Activated B cell treated with CpG ODN at 0.5 μM for 24 hours (primary cell): ENCODE measurements around the gene LINC00305. TPM values are rescaled to one million over a fixed set of nuclear protein-coding genes. Genes with fewer than 3 reads are reported as not detected.

Experiments used
- ATAC-seq: fragments of 200-7000 bp; cut with Tn5 transposase; one replicate; pipeline ENCODE4 v1.10.0; 2021; ENCODE audit warnings: low read depth, mild to moderate bottlenecking, moderate library complexity
- CTCF ChIA-PET: fragments of 350-600 bp; sonication (Branson Sonifier 250); formaldehyde crosslinking; loops from one replicate; lab custom pipeline; 2021; ENCODE audit warnings: antibody characterized with exemption; lab: Charles Lee
- POLR2A ChIA-PET: fragments of 350-600 bp; sonication (Branson Sonifier 250); formaldehyde crosslinking; loops from one replicate; lab custom pipeline; 2021; ENCODE audit warnings: antibody characterized with exemption; lab: Charles Lee
- DNase-seq: peaks from one replicate; pipeline ENCODE4 v3.0.0; 2022
- H3K27ac Mint-ChIP-seq: one replicate; pipeline ENCODE4 v1.8.0; 2020; ENCODE audit warnings: mixed read lengths
- H3K27me3 Mint-ChIP-seq: one replicate; pipeline ENCODE4 v1.8.0; 2021; ENCODE audit warnings: mixed read lengths
- H3K36me3 Mint-ChIP-seq: one replicate; pipeline ENCODE4 v1.8.0; 2021; ENCODE audit warnings: low read depth, mixed read lengths
- H3K4me1 Mint-ChIP-seq: one replicate; pipeline ENCODE4 v1.8.0; 2021; ENCODE audit warnings: mixed read lengths
- H3K4me3 Mint-ChIP-seq: one replicate; pipeline ENCODE4 v1.8.0; 2020; ENCODE audit warnings: mild to moderate bottlenecking, mixed read lengths
- H3K9me3 Mint-ChIP-seq: one replicate; pipeline ENCODE4 v1.8.0; 2020; ENCODE audit warnings: mixed read lengths
- CTCF ChIP-seq: fragments of 200-600 bp; IDR thresholded peaks from one replicate; pipeline ENCODE4 v1.8.0; 2022; ENCODE audit warnings: antibody characterized with exemption, mild to moderate bottlenecking
- intact Hi-C: fragments of 100-400 bp; cut with micrococcal nuclease; formaldehyde crosslinking; loops from one replicate; pipeline ENCODE4 v1.15.1; 2024
- total RNA-seq: library from RNA; stranded (reverse); gene quantifications from 2 replicates; pipeline ENCODE4 v1.2.3, GENCODE V29; 2022

LINC00305 gene
- total RNA-seq, 1 donor from 2014 or later, result not detected

GRCh38 chr18:64137914-64138313 lies 11.0 kb downstream of the LINC00305 start:
- DNase-seq (no peak), ATAC-seq (no peak)
- H3K9me3 Mint-ChIP-seq, result no peaks in the 10 kb centered on the region
- no peaks in the 10 kb centered on the region for H3K27me3 Mint-ChIP-seq
- no peaks in the 10 kb centered on the region for H3K36me3 Mint-ChIP-seq
- CTCF ChIA-PET, result no interaction called here
- POLR2A ChIA-PET, result no interaction called here
- intact Hi-C loops, result no loop called here
- TF ChIP-seq CTCF, result no peak
- H3K4me3 Mint-ChIP-seq, result no peak overlapping the region
- no peaks in the 10 kb centered on the region for H3K4me1 Mint-ChIP-seq
- H3K27ac Mint-ChIP-seq, result no peak overlapping the region

DNA sequence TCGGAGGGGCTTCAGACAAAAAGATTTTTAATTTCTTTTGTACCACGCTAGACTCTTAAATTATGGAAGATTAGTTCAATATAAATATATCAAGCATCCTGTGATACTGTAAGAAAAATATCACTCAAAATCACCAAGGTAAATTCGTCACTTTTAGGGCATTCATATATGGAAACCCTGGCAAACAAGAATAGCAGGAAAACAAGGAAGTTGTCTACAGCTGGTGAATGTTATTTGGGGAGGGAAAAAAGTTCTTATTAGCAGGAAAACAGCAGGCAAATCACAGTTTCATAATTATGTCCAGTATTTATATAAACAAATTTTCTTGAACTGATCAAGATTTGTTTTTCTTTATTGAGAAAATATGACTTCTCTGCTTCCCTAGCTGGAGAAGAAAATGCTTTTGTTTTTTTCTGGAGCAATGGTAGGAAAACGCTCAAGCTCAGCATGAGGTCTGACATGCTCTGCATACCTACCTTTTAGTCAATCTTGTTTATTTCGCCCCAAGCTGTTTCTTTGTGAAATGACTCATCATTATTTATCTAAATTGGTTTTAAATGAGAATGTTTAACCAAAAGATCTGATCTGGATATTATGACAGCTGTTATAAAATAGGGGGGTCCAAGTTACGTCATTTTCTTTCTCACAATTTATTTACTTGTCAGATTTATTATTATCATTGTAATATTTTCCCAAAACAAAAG lies 14.7 kb downstream of the LINC00305 start:
- ChIA-PET CTCF (no interaction called here), POLR2A (no interaction called here)
- H3K4me3 Mint-ChIP-seq, result no peak overlapping the region
- no peaks in the 10 kb centered on the region for H3K36me3 Mint-ChIP-seq
- intact Hi-C loops, result no loop called here
- no peak for TF ChIP-seq CTCF
- no peak for ATAC-seq
- no peak overlapping the region for H3K27ac Mint-ChIP-seq
- no peaks in the 10 kb centered on the region for H3K9me3 Mint-ChIP-seq
- no peak for DNase-seq
- H3K4me1 Mint-ChIP-seq, result no peaks in the 10 kb centered on the region
- no peaks in the 10 kb centered on the region for H3K27me3 Mint-ChIP-seq

DNA sequence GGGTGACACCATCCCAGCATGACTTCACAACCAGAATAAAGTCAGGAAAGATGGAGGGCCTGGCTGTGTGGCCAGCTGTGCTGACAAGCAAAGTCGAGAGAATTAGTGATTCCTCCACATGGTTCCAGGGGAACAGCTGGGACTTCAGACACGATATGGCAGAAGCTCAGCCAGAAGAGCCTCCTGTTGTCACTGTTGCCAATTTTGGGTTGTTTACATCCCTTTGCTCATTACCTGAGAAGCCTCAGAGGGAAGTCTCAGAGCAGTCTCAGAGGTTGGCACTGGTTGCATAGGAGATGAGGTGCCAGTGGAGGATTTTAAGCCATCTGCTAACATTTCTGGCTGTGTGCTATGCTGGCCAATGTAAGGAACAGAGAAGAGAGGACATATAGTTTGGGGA lies 16.0 kb downstream of the LINC00305 start:
- TF ChIP-seq CTCF, result no peak
- no peaks in the 10 kb centered on the region for H3K27me3 Mint-ChIP-seq
- POLR2A ChIA-PET, result no interaction called here
- CTCF ChIA-PET, result no interaction called here
- ATAC-seq, result no peak
- intact Hi-C loops, result no loop called here
- H3K9me3 Mint-ChIP-seq, result no peaks in the 10 kb centered on the region
- H3K27ac Mint-ChIP-seq, result no peak overlapping the region
- H3K4me3 Mint-ChIP-seq, result no peak overlapping the region
- H3K4me1 Mint-ChIP-seq, result no peaks in the 10 kb centered on the region
- no peak for DNase-seq
- no peaks in the 10 kb centered on the region for H3K36me3 Mint-ChIP-seq

DNA sequence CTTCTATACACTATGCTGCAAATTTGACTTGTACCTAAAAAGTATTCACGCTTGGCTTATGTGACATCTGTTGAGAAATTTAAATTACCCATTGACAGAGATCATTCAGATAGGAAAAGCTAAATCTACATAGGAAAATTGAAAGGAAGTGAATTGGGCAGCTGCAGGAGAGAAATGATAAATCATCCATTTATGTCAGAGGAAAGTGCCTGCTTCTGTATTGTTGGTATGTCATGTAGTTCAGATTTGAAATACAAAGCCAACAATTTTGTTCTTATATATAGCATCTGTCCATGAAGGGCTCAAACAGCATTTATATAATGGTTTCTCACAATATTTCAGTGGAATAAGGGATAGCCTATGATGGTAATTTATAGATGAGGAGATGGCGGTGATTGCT lies 17.6 kb downstream of the LINC00305 start:
- ATAC-seq, result no peak
- Mint-ChIP-seq H3K9me3 (no peaks in the 10 kb centered on the region), H3K4me3 (no peak overlapping the region), H3K27ac (no peak overlapping the region), H3K27me3 (no peaks in the 10 kb centered on the region), H3K36me3 (no peaks in the 10 kb centered on the region), H3K4me1 (no peaks in the 10 kb centered on the region)
- DNase-seq, result no peak
- no peak for TF ChIP-seq CTCF
- ChIA-PET POLR2A (no interaction called here), CTCF (no interaction called here)
- intact Hi-C loops, result no loop called here

- ChIA-PET POLR2A (no interaction called here), CTCF (no interaction called here)
- intact Hi-C loops, result loop anchor here (10.0 kb wide), 1 partner anchor 838 kb away; no protein-coding TSS in a partner anchor
- Mint-ChIP-seq H3K4me1 (no peaks in the 10 kb centered on the region), H3K36me3 (no peaks in the 10 kb centered on the region), H3K9me3 (no peaks in the 10 kb centered on the region), H3K27ac (no peak overlapping the region), H3K27me3 (no peaks in the 10 kb centered on the region), H3K4me3 (no peak overlapping the region)
- DNase-seq (no peak), ATAC-seq (no peak)
- TF ChIP-seq CTCF, result no peak
Measured at GRCh38 chr18:64127172-64127571, 21.7 kb downstream of the LINC00305 start.
